Measurements from ENCODE around the gene CXCL1. TPM values are rescaled to one million over a fixed set of nuclear protein-coding genes. Genes with fewer than 3 reads are reported as not detected.

CXCL1 gene
- 1 to 10 TPM in 3 of 4 donors, not detected in 1; 1.8 to 9.1 (median 3.4) TPM for total RNA-seq

GRCh38 chr4:73869130-73870055 lies at the start of gene CXCL1:
Gene CXCL1 (plus strand): TSS chr4:73869393. CDS start chr4:73869471, 78 bp downstream.
- TF ChIP-seq EP300 (IDR thresholded peaks at IDR 0.05), result no peak
- no peak for TF ChIP-seq POLR2A (IDR thresholded peaks at IDR 0.05; ENCODE audit: low read depth)
- TF ChIP-seq POLR2AphosphoS5 (IDR thresholded peaks at IDR 0.05), result no peak
- no peak for TF ChIP-seq CTCF (IDR thresholded peaks at IDR 0.05)
- peak within 1 kb of the TSS in 2 of 4 donors; percentile 45 to 49 for H3K27ac ChIP-seq (replicated peaks in 1 of 4)
- no peak for DNase-seq (ENCODE audit: extremely low spot score)
- H3K36me3 ChIP-seq, result no peaks in the 10 kb centered on the region
- 31% methylated on average over 18 of the region's 61 CpGs for WGBS
- peak within 1 kb of the TSS; percentile 51 to 67 (median 58) for H3K4me3 ChIP-seq
- peaks cover 3 to 17% (median 14%) of the 10 kb centered on the region in 4 donors for H3K4me1 ChIP-seq
- intact Hi-C loops (cut with DNase I), result no loop called here
- no peaks in the 10 kb centered on the region for H3K9me3 ChIP-seq
- peaks cover 0 to 28% (median 5%) of the 10 kb centered on the region in 4 donors for H3K27me3 ChIP-seq

GRCh38 chr4:73821325-73821724 lies 47.9 kb upstream of the CXCL1 start:
- Histone ChIP-seq H3K27ac (replicated peaks in 1 of 4) (no peak overlapping the region), H3K9me3 (no peaks in the 10 kb centered on the region), H3K4me1 (no peaks in the 10 kb centered on the region), H3K27me3 (no peaks in the 10 kb centered on the region), H3K4me3 (no peak overlapping the region), H3K36me3 (no peaks in the 10 kb centered on the region)
- no peak for DNase-seq (ENCODE audit: extremely low spot score)
- WGBS, result 83% methylated on average over 4 of the region's 4 CpGs
- intact Hi-C loops (cut with DNase I), result no loop called here
- no peak for TF ChIP-seq CTCF (IDR thresholded peaks at IDR 0.05)
- TF ChIP-seq POLR2AphosphoS5 (IDR thresholded peaks at IDR 0.05), result no peak
- no peak for TF ChIP-seq EP300 (IDR thresholded peaks at IDR 0.05)
- TF ChIP-seq POLR2A (IDR thresholded peaks at IDR 0.05; ENCODE audit: low read depth), result no peak

- Histone ChIP-seq H3K9me3 (peaks cover 0 to 3% (median 0%) of the 10 kb centered on the region in 4 donors), H3K27me3 (no peaks in the 10 kb centered on the region), H3K4me1 (no peaks in the 10 kb centered on the region), H3K27ac (replicated peaks in 1 of 4) (no peak overlapping the region), H3K4me3 (no peak overlapping the region), H3K36me3 (no peaks in the 10 kb centered on the region)
- TF ChIP-seq EP300 (IDR thresholded peaks at IDR 0.05) (no peak), POLR2AphosphoS5 (IDR thresholded peaks at IDR 0.05) (no peak)
- intact Hi-C loops (cut with DNase I), result no loop called here
- no peak for DNase-seq (ENCODE audit: extremely low spot score)
- WGBS, result 78% methylated on average over 3 of the region's 3 CpGs
These were observed 46.8 kb upstream of the CXCL1 start for GRCh38 chr4:73822389-73822788.

GRCh38 chr4:73822812-73823504 lies 46.2 kb upstream of the CXCL1 start:
- H3K4me3 ChIP-seq, result no peak overlapping the region
- peaks cover 0 to 8% (median 0%) of the 10 kb centered on the region in 4 donors for H3K9me3 ChIP-seq
- DNase-seq (ENCODE audit: extremely low spot score), result no peak
- no peaks in the 10 kb centered on the region for H3K4me1 ChIP-seq
- intact Hi-C loops (cut with DNase I), result no loop called here
- H3K36me3 ChIP-seq, result no peaks in the 10 kb centered on the region
- H3K27me3 ChIP-seq, result no peaks in the 10 kb centered on the region
- TF ChIP-seq CTCF (IDR thresholded peaks at IDR 0.05), result no peak
- TF ChIP-seq POLR2AphosphoS5 (IDR thresholded peaks at IDR 0.05), result no peak
- H3K27ac ChIP-seq (replicated peaks in 1 of 4), result no peak overlapping the region

GRCh38 chr4:73823760-73824159 lies 45.4 kb upstream of the CXCL1 start:
- Histone ChIP-seq H3K9me3 (peaks cover 0 to 8% (median 0%) of the 10 kb centered on the region in 4 donors), H3K36me3 (no peaks in the 10 kb centered on the region), H3K4me3 (no peak overlapping the region), H3K27me3 (no peaks in the 10 kb centered on the region), H3K4me1 (no peaks in the 10 kb centered on the region), H3K27ac (replicated peaks in 1 of 4) (no peak overlapping the region)
- TF ChIP-seq POLR2A (IDR thresholded peaks at IDR 0.05; ENCODE audit: low read depth) (no peak), EP300 (IDR thresholded peaks at IDR 0.05) (no peak)
- no peak for DNase-seq (ENCODE audit: extremely low spot score)
- intact Hi-C loops (cut with DNase I), result no loop called here

All from esophagus muscularis mucosa (tissue), 4 donors.